Measurements from ENCODE around the gene ZDHHC11B.
"Not testable (repeated sequence)": the region's sequence is repeated elsewhere in the genome, so short reads cannot be mapped to it uniquely, and the experiment has no call there.

DNA sequence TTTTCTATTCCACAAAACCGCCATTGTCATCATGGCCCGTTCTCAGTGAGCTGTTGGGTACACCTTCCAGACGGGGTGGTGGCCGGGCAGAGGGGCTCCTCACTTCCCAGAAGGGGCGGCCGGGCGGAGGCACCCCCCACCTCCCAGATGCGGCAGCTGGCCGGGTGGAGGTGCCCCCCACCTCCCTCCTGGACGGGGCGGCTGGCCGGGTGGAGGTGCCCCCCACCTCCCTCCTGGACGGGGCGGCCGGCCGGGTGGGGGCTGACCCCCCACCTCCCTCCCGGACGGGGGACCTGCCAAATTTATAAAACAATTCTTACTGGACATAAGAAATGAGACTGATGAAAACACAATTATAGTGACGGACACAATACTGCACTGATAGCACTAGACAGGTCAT, 43.7 kb upstream of the ZDHHC11B start:
- TF ChIP-seq EZH2 (IDR thresholded peaks at IDR 0.05; ENCODE audit: insufficient read depth, poor library complexity, severe bottlenecking); EZH2phosphoT487 (IDR thresholded peaks at IDR 0.05; ENCODE audit: insufficient read depth, low read depth): not testable (repeated sequence)
